HepG2 (cell line): Measurements from ENCODE around the gene RPS6KL1. TPM values are rescaled to one million over a fixed set of nuclear protein-coding genes. Genes with fewer than 3 reads are reported as not detected.

Experiments used
- ATF7 ChIP-seq, 2 experiments: fragments of 450-650 bp in 1 of 2; sonication (generic) in 1 of 2; formaldehyde crosslinking in 1 of 2; IDR thresholded peaks; 2 replicates each; pipeline versions ENCODE4 v1.4.0 to v1.6.1; 2016 to 2020; ENCODE audit warnings: antibody characterized with exemption in 1 of 2, mild to moderate bottlenecking in 1 of 2, missing genetic modification reagents in 1 of 2
- GMEB1 ChIP-seq: sonication (generic); formaldehyde crosslinking; IDR thresholded peaks from 2 replicates; pipeline ENCODE4 v1.5.1; 2020; ENCODE audit warnings: missing genetic modification reagents, mild to moderate bottlenecking, borderline replicate concordance
- MAFK ChIP-seq, 2 experiments: IDR thresholded peaks in 1 of 2; conservative IDR thresholded peaks in 1 of 2; 2 replicates each; pipeline ENCODE4 v1.6.1; 2011; ENCODE audit warnings: improper control_type of control experiment in 2 of 2, low read length in 2 of 2
- MEIS1 ChIP-seq: sonication (generic); formaldehyde crosslinking; IDR thresholded peaks from 2 replicates; pipeline ENCODE4 v1.9.0; 2021; ENCODE audit warnings: mild to moderate bottlenecking, missing genetic modification reagents, moderate library complexity, borderline replicate concordance
- NFATC3 ChIP-seq: sonication (generic); formaldehyde crosslinking; IDR thresholded peaks from 2 replicates; pipeline ENCODE4 v1.5.1; 2020; ENCODE audit warnings: mild to moderate bottlenecking, missing genetic modification reagents
- PCBP1 ChIP-seq: fragments of 200-400 bp; formaldehyde crosslinking; IDR thresholded peaks from 2 replicates; pipeline ENCODE4 v1.6.1; 2017; ENCODE audit warnings: mild to moderate bottlenecking, low read depth, low read length, borderline replicate concordance
- RAD21 ChIP-seq: fragments of 450-650 bp; formaldehyde crosslinking; IDR thresholded peaks from 2 replicates; pipeline ENCODE4 v1.5.0; 2020; ENCODE audit warnings: mild to moderate bottlenecking
- RFXANK ChIP-seq: IDR thresholded peaks from 2 replicates; pipeline ENCODE4 v1.6.1; 2016
- SMAD3 ChIP-seq: sonication (generic); formaldehyde crosslinking; IDR thresholded peaks from 2 replicates; pipeline ENCODE4 v1.4.0; 2020; ENCODE audit warnings: missing genetic modification reagents
- SUZ12 ChIP-seq: fragments of 150-350 bp; IDR thresholded peaks from 2 replicates; pipeline ENCODE4 v1.6.1; 2014; ENCODE audit warnings: low read depth, low read length
- SYNCRIP ChIP-seq: fragments of 200-400 bp; formaldehyde crosslinking; IDR thresholded peaks from 2 replicates; pipeline ENCODE4 v1.6.1; 2018; ENCODE audit warnings: mild to moderate bottlenecking, low read depth, low read length; ENCODE audit not compliant: insufficient read depth
- ZBTB25 ChIP-seq: IDR thresholded peaks from 2 replicates; pipeline ENCODE4 v1.6.1; 2018; ENCODE audit warnings: missing genetic modification reagents
- ZNF260 ChIP-seq: sonication (generic); formaldehyde crosslinking; IDR thresholded peaks from 2 replicates; pipeline ENCODE4 v1.4.0; 2020; ENCODE audit warnings: missing genetic modification reagents, low read depth, mild to moderate bottlenecking, borderline replicate concordance
- ZNF652 ChIP-seq: IDR thresholded peaks from 2 replicates; pipeline ENCODE4 v1.6.1; 2016; ENCODE audit warnings: low read depth, borderline replicate concordance
- polyA plus RNA-seq, 8 experiments: library from polyadenylated mRNA; depleted of rRNA in 3 of 8; stranded (reverse) in 7 of 8; unstranded in 1 of 8; fragments of >200 nt; fragmentation: Illumina TruSeq in 4 of 8; extraction: Trizol in 4 of 8; gene quantifications; 2 replicates each; pipeline versions ENCODE4 v1.2.1 to v1.2.3, GENCODE V29; 2011 to 2016; ENCODE audit warnings: low read depth in 4 of 8, missing spikeins in 1 of 8, mixed read lengths in 1 of 8; ENCODE audit not compliant: insufficient read depth in 1 of 8
- total RNA-seq, 5 experiments: library from RNA; depleted of rRNA; stranded (reverse); fragments of >200 nt; fragmentation: Illumina TruSeq; extraction: Trizol; gene quantifications; 2 replicates each; pipeline ENCODE4 v1.2.3, GENCODE V29; 2016; ENCODE audit warnings: low read depth in 1 of 5
- TF ChIP-seq, protein P1 (sequence below): sonication (generic); formaldehyde crosslinking; IDR thresholded peaks from 2 replicates; pipeline ENCODE4 v1.5.1; 2020; ENCODE audit warnings: mild to moderate bottlenecking, missing genetic modification reagents, moderate library complexity
- TF ChIP-seq, protein P2 (sequence below): sonication (generic); formaldehyde crosslinking; IDR thresholded peaks from 2 replicates; pipeline ENCODE4 v1.5.0; 2020; ENCODE audit warnings: mild to moderate bottlenecking, missing genetic modification reagents, moderate library complexity

RPS6KL1 gene
- total and polyA plus RNA-seq, 2 of the 13 experiments (the other 11 are each of a cell fraction or from before 2014, with no cell fraction given), result 6.5 to 11.5 TPM

DNA sequence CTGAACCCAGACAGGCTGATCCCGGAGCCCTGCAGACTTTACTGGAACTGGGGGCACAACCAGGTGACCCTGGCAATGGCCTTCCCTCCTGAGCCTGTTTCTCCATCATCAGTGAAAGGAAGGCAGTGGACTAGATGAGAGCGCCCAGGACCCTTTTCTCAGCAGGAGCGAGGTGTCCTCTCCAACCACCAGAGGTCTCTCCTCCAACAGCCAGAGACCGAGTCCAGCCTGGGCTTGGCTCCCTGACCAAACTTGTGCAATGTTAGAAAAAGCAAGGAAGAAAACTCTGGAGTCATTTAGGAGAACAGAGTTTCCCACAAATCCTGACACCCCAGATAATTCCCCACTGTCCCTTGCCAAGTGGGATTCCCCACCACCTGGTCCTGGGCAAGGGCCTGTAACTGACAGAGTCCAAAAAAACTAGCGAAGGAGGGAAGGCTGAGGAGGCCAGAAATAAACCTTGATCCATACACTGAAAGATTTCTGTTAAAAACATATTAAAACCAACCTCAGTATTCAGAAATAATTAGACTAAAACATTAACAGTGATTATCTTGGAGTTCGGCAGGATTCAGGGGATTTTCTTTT, 9.0 kb downstream of the RPS6KL1 start (continued):
- peak; percentile 85 for TF ChIP-seq RAD21 (CRISPR knock-in tag)
- TF ChIP-seq ZNF260, result no peak
- no peak for TF ChIP-seq ATF7 (IDR thresholded peaks at IDR 0.05)
- TF ChIP-seq ATF7 (CRISPR knock-in tag; IDR thresholded peaks at IDR 0.05), result no peak
- TF ChIP-seq SYNCRIP, result no peak
- no peak for TF ChIP-seq ZNF652 (CRISPR knock-in tag)
- TF ChIP-seq, protein P1, sequence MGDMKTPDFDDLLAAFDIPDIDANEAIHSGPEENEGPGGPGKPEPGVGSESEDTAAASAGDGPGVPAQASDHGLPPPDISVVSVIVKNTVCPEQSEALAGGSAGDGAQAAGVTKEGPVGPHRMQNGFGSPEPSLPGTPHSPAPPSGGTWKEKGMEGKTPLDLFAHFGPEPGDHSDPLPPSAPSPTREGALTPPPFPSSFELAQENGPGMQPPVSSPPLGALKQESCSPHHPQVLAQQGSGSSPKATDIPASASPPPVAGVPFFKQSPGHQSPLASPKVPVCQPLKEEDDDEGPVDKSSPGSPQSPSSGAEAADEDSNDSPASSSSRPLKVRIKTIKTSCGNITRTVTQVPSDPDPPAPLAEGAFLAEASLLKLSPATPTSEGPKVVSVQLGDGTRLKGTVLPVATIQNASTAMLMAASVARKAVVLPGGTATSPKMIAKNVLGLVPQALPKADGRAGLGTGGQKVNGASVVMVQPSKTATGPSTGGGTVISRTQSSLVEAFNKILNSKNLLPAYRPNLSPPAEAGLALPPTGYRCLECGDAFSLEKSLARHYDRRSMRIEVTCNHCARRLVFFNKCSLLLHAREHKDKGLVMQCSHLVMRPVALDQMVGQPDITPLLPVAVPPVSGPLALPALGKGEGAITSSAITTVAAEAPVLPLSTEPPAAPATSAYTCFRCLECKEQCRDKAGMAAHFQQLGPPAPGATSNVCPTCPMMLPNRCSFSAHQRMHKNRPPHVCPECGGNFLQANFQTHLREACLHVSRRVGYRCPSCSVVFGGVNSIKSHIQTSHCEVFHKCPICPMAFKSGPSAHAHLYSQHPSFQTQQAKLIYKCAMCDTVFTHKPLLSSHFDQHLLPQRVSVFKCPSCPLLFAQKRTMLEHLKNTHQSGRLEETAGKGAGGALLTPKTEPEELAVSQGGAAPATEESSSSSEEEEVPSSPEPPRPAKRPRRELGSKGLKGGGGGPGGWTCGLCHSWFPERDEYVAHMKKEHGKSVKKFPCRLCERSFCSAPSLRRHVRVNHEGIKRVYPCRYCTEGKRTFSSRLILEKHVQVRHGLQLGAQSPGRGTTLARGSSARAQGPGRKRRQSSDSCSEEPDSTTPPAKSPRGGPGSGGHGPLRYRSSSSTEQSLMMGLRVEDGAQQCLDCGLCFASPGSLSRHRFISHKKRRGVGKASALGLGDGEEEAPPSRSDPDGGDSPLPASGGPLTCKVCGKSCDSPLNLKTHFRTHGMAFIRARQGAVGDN (CRISPR knock-in tag), result peak; percentile 13; the same call in 1 of the 2 replicates
- no peak for TF ChIP-seq ZBTB25 (CRISPR knock-in tag)
- no peak for TF ChIP-seq GMEB1 (CRISPR knock-in tag)
- TF ChIP-seq RFXANK (CRISPR knock-in tag), result no peak
- no peak for TF ChIP-seq NFATC3
- no peak for TF ChIP-seq PCBP1
- TF ChIP-seq MAFK (conservative IDR thresholded peaks at IDR 0.05 in 1 of 2, IDR thresholded peaks at IDR 0.05 in 1 of 2; ENCODE audit: low read length in 2 of 2), result no peak
- no peak for TF ChIP-seq SMAD3 (CRISPR knock-in tag)
- no peak for TF ChIP-seq SUZ12
- TF ChIP-seq, protein P2, sequence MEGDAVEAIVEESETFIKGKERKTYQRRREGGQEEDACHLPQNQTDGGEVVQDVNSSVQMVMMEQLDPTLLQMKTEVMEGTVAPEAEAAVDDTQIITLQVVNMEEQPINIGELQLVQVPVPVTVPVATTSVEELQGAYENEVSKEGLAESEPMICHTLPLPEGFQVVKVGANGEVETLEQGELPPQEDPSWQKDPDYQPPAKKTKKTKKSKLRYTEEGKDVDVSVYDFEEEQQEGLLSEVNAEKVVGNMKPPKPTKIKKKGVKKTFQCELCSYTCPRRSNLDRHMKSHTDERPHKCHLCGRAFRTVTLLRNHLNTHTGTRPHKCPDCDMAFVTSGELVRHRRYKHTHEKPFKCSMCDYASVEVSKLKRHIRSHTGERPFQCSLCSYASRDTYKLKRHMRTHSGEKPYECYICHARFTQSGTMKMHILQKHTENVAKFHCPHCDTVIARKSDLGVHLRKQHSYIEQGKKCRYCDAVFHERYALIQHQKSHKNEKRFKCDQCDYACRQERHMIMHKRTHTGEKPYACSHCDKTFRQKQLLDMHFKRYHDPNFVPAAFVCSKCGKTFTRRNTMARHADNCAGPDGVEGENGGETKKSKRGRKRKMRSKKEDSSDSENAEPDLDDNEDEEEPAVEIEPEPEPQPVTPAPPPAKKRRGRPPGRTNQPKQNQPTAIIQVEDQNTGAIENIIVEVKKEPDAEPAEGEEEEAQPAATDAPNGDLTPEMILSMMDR, result peak; percentile 90
- no peak for TF ChIP-seq MEIS1
